Stimulated activated CD4-positive, alpha-beta T cell treated with anti-CD3 and anti-CD28 coated beads, Interleukin-1b, Interleukin-23, amount 100 ng/mL, for 4 hours (primary cell): Measurements from ENCODE around the gene SPC24.
"Not testable (repeated sequence)": the region's sequence is repeated elsewhere in the genome, so short reads cannot be mapped to it uniquely, and the experiment has no call there.

Experiments used
- DNase-seq, 2 donors: peaks; one replicate each; pipeline ENCODE4 v3.0.0-alpha.2; 2020; ENCODE audit warnings: low read depth in 2 of 2

The SPC24 gene

DNA sequence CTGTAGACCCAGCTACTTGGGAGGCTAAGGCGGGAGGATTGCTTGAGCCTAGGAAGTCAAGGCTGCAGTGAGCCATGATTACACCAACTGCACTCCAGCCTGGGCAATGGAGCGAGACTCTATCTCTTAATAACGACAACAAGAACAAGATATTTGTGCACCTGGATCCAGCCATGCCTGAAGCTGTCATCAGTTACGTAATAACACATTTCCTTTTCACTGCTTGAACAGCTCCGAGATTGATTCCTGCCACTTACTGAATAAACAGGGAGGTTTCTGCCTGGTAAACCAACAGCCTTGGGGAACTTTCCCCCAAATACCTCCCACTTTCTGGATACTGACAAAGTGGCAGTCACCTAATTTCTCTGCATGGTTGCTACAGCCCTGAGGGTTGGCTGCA is 36.4 kb upstream of the SPC24 start:
- DNase-seq = no peak

DNA sequence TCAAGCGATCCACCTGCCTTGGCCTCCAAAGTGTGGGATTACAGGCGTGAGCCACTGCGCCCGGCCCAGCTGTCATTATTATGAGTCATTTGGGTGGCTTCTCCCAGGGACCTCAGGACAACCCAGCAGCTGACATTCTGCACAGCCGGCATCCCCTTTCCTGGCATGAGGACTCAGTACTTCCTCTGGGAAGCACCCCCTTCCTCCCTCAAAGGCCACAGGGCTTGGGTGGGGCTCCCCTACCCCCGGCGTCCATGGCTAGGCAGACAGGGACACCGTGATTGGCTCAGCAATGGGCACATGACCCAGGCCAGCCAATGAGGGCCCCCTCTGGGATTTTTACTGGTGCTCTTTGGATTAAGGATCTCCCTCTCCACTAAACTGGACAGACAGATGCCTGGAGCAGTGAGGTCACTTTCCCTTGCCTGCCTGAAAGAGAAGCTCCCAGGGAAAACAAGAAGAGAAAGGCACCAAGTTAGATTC is 35.7 kb upstream of the SPC24 start:
- no peak for DNase-seq

DNA sequence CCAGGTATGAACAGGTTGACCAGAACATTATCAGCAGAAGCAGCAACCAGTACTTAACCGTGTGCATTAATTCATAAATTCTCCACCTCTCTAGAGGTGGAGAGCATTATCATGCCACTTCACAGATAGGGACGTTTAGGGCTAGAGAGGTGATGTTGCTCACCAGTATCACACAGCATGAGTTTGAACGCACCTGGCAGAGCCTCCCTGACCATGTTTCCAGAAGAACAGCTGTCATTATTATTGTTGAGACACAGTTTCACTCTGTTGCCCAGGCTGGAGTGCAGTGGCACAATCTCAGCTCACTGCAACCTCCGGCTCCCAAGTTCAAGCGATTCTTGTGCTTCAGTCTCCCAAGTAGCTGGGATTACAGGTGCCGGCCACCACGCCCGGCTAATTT is 34.9 kb upstream of the SPC24 start:
- DNase-seq = no peak

DNA sequence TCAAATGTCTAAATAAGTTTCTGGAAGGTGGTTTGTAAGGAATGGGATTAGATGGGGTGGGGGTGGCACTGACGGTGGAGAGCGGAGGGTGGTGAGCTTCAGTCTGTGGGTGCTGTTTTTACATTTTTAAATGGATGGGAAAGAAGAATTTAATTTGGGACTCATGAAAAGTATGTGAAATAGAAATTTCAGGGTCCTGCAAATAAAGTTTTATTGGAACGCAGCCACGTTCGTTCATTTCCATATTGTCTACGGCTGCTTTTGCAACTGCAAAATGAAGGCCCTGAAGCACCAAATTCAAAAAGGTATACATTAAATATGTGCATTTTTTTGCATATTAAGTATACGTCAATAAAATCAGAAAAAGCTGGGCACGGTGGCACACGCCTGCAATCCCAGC is 31.9 kb upstream of the SPC24 start:
- no peak for DNase-seq

DNA sequence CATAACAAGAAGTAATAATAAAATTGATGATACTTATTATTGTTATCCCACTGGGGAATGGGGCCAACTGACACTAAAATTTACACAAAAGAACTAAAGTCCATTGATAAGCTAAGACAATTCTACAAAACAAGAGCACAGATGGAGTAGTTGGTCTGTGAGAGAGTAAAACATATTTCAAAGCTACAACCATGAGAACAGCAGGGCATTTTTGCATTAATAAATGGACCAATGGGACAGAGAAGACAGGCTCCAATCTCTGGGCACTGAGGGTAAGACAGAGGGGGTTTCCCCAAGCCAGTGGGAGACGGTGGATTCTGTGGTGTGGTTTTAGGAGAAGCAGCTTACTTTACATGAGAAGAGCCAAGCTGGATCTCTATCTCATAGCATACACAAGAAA is 27.4 kb upstream of the SPC24 start:
- DNase-seq = no peak

DNA sequence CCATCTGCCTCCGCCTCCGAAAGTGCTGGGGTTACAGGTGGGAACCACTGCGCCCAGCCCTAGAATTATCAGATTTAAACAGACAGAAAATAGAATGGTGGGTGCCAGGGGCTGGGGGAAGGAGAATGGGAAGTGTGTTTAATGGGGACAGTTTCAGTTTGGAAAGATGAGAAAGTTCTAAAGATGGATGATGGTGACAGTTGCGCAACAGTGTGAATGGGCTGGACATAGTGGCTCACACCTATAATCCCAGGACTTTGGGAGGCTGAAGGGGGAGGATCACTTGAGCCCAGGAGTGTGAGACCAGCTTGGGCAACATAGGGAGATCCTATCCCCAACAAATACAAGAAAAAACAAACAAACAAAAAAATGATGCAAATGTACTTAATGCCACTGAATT is 25.9 kb upstream of the SPC24 start:
- no peak for DNase-seq

DNA sequence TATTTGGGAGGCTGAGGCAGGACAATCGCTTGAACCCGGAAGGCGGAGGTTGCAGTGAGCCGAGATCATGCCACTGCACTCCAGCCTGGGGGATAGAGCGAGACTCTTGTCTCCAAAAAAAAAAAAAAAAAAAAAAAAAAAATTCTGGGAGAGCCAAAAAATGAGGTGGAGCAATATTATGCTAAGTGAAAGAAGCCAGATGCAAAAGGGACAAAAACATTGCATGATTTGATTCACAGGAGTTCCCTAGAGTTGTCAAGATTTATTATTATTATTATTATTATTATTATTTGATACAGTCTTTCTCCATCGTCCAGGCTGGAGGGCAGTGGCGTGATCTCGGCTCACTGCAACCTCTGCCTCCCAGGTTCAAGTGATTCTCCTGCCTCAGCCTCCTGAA is 25.4 kb upstream of the SPC24 start:
- not testable (repeated sequence) for DNase-seq

DNA sequence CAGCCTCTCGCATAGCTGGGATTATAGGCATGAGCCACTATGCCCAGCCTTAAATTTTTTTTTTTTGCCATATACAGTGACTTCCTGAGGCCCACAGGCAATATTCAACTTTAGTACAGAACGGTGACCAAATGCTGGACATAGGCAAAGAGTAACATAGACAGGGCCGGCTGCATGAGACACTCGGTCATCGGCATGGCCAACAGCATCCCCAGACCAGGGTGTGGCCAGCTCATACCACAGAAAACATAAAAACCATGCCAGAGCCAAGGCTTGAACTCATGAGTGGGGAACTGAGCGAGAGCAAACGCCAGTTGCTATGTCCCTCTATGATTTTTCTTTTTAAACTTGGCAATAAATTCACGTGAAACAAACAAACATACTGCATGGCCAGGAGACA is 24.8 kb upstream of the SPC24 start:
- no peak for DNase-seq

DNA sequence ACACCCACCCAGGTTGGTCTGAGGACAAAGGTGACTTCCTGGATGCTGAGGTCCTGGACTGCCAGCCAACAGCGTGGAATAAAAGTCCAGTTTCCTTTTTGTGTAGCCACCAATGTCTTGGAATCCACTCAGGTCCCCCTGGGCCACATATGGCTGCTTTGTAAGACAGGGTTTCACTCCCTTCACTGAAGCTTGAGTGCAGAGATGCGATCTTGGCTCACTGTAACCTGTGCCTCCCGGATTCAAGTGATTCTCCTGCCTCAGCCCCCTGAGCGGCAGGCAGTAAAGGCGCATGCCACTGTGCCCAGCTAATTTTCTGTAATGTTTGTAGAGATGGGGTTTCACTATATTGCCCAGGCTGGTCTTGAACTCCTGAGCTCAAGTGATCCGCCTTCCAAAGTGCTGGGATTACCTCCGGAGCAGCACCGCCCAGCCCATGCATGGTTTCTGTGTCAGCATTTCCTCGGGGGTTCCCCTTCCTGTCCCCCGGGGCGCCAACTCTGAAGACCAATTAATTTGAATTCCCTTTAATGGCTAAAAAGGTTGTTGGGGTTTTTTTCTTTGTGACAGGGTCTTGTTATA is 24.2 kb upstream of the SPC24 start:
- no peak for DNase-seq

DNA sequence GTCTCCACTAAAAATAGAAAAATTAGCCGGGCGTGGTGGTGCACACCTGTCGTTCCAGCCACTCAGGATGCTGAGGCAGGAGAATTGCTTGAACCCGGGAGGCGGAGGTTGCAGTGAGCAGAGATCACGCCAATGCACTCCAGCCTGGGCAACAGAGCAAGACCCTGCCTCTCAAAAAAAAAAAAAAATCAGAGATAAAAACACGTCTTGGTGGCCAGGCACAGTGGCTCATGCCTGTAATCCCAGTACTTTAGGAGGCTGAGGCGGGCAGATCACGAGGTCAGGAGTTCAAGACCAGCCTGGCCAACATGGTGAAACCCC is 23.5 kb upstream of the SPC24 start:
- DNase-seq = not testable (repeated sequence)

DNA sequence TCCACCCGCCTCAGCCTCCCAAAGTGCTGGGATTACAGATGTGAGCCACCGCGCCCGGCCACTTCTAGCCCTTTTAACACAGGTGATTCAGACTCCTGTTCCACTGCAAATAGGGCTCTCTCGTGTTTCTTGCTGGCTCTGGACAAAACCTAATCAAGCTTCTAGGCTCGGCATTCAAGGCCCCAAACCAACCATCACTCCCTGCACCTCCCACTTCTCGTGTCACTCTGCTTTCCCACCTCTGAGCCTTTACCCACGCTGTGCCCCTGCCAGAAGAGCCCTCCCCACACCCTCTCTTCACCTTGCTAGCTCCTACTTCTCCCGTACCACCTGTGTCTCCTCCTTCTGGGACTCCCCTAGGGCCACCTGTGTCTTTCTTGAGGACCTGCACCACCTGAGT is 22.0 kb upstream of the SPC24 start:
- DNase-seq = no peak

DNA sequence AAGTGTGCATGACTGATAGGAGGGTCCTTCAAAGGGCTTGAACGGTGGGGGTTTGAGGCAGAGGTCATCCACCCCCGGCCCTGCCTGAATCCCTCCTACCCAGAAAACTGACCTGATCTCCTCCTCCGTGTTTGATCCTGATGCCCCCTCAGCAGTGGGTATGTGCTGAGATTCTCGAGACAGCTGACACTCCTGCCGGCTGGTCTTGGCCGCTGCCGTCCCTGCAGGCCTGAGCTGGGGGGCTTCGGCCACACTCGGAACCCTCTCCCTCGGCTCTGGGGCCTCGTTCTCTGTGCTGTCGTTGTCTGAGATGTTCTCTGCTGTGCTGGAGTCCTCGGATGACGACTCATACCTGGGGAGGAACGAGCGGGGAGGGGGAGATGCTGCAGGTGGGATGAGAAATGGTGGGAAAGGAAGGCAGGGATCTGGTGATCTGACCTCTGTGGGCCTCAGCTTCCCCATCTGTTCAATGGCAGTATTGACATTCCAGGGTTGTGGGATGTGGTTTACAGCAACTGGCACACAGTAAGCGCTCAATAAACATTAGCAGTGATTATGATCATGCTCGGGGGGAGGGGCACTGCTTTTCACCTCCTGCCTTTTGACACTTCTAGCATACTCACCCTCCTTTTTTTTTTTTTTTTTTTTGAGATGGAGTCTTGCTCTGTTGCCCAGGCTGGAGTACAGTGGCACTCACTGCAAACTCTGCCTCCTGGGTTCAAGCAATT is 21.0 kb upstream of the SPC24 start:
- no peak for DNase-seq

DNA sequence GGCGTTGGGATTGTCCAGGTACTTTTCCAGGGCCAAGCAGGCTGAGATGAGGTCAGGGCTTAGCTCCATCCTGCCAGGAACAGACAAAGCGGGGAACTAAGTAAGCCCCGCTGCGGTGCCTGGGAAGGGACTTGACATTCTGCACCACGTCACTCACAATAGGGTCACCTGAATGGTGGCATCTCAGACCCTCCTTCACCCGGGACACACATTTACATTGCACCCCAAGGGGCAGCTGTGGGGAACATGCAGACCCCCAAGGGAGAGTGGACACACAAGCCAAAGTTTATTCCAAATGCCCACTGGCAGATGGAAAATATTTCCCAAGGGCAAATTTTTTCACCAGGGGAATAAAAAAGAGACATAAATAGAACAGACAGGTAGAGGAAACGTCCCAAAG is 20.3 kb upstream of the SPC24 start:
- DNase-seq = no peak

DNA sequence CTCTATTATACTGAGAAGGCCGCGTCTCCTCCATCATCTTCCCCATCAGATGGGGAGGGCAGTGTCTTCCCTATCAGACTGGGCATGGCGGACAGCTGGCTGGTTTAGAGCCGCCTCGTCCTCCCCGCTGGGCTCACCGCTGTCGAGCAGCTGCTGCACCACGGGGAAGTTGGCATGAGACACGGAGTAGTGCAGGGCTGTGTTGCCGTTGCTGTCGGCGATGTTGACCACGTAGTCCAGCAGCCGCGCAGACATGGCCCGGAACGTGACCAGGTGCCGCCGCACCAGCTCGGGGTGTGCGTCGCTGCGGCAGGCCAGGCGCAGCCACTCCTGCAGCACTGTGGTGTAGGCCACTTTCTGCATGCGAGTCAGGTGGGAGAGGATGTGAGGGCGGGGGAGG is 18.8 kb upstream of the SPC24 start:
- no peak for DNase-seq

DNA sequence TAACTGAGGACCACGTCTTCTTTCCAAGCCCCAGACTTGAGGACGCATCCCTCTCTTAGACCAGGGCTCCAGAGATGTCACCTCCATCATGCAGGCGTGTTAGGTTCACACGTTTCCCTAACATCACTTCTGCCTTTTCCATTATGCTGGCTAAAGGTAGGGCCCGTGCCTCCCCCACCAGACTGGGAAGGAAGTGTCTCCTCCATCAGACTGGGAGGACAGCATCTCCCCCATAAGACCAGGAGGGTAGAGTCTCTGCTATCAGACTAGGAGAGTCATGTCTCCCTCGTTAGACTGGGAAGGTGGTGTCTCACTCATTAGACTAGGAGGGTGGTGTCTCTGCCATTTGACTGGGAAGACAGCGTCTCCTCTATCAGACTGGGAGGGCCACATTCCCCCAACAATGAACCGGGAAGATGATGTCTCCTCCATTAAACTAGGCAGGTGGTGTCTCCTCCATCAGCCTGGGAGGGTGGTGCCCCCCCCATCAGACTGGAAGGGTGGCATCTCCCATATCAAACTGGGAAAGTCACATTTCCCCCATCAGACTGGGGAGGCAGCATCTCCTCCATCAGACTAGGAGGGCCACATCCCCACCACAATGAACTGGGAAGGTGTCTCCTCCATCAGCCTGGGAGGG is 18.1 kb upstream of the SPC24 start:
- DNase-seq = no peak

DNA sequence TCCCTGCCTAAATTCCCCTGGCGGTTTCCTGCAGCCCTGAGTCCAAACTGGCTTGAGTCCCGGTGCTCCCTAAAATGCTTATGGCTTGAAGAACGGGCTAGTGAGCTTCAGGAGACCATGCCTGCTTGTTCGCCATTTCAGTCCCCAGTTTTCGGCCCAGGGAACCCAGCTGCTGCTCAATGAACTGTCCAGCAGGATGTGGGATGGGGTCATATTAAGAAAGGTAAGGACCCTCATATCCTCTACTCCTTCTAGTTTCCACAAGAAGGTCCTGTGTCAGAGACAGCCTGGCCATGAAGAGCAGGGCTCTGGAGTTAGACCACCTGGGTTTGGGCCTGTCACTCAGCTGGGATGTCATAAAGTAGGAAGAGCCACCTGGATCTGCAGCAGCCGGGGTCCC is 17.0 kb upstream of the SPC24 start:
- DNase-seq = no peak

DNA sequence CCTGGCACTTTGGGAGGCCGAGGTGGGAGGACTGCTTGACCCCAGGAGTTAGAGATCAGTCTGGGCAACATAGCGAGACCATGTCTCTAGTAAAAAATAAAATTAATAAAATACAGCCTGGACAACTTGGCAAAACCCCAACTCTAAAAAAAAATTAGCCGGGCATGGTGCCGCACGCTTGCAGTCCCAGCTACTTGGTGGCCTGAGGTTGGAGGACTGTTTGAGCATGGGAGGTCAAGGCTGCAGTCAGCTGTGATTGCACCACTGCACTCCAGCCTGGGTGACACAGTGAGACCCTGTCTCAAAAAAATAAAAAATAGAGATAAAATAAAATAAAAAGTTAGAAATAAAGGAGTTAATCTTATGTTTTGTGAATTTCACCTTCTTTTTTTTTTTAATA is 15.6 kb upstream of the SPC24 start:
- no peak for DNase-seq

DNA sequence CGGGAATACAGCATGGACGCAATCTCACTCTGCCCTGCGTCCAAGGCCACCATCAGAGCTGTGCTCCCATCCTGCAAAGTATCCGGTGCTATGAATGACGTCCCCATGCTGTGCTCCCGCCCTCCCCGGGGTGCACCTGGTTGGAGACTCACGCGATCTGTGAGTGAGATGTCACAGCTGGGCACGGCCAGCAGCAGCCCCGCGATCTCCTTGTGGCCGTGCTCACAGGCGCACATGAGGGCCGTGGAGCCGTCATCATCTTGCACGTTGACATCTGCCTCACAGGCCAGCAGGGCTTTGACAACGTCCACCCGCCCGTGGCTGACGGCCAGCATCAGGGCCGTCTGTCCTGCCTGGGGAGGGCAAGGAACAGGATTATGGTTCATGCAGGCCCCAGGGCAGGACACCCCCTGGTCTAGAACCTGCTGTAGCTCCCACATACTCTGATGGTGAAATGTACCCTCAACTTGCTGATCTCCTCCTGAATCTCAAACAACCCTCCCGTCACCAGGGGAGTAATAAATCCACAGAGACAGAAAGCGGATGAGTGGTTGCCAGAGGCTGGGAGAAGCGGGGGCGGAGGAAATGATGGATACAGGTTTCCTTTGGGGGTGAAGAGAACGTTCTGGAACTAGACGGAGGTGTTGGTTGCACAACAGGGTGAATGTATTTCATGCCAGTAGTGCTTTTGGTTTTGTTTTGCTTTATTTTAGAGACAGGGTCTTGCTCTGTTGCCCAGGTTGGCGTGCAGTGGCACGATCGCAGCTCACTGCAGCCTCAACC is 14.5 kb upstream of the SPC24 start:
- no peak for DNase-seq

DNA sequence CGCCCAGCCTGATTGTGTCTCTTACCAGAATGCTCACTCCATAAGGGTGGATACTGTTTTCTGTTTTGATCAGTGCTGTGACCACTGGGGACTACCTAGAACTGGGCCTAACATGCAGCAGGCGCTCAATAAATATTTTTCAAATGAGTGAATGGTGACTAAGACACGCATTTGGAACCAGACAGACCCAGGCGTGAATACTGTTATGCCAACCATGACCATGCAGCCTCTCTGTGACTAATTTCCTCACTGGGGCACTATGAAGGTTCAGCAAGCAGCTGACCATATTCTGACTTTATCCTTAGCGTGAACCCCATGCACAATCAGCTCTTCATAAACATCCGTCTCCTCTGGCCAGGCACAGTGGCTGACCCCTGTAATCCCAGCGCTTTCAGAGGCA is 13.0 kb upstream of the SPC24 start:
- DNase-seq = no peak

DNA sequence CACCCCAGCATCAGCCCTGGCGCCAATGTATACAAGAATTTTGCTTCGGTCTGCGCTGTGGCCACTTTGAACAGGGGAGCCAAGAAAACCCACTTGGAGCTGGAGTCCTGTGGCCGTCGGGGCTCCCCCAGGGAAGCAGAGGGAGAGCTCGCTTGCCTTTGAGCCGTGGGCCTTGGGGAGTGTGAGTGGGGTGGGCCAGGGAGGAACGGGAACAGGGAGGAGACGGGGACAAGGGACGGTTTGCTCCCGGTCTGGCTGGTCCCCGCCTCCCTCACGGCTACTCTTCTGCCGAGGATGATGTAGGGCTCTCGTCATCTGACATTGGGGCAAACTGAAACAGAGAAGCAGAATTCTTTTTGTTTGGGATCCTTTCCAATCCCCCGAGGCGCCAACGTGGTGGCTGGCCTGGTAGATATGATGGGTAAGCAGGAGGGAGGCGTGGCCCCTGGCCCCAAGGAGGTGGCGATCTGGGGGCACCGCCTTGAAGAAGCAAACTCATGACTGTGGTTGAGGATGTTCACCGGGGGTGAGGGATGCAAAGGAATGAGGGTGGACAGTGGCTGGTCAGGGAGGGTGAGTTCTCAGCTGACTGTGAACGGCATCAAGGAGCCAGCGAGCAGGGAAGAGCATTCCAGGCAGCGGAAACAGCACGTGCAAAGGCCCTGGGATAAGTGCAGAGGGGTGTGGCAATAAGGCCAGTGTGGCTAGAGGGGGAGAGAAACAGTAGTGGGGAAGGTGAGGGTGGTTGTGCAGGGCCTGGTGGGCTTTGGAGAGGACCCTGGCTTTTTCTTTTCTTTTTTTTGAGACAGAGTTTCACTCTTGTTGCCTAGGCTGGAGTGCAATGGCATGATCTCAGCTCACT is 10.9 kb upstream of the SPC24 start:
- no peak for DNase-seq

DNA sequence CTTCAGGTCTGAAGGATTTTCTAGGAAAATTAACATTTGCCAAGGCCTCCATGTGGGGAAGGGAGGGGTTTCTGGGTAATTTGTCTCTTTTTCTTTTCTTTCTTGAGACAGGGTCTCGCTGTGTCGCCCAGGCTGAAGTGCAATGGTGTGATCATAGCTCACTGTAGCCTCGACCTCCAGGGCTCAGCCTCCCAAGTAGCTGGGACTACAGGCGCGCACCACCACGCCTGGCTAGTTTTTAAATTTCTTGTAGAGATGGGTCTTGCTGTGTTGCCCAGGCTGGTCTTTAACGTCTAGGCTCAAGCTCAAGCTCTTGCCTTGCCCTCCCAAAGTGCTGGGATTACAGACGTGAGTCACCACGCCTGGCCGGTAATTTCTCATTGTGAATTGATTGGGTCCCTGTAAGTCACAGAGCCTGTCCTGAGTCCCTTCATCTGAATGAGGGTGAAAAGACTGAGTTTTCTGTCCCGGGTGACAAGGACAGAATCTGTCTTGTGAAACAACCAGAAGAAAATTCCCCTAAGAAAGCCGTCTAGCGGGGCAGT is 10.0 kb upstream of the SPC24 start:
- no peak for DNase-seq
